T-cell (primary cell): ENCODE data around the gene LDLRAD4. TPM values are rescaled to one million over a fixed set of nuclear protein-coding genes. Genes with fewer than 3 reads are reported as not detected.

Experiments used
- ATAC-seq, 4 experiments: fragments of 200-7000 bp in 3 of 4; fragments of 150-1000 bp in 1 of 4; cut with Tn5 transposase; replicated peaks in 1 of 4; 1 replicate in 3 of 4; 2 replicates in 1 of 4; pipeline ENCODE4 v1.10.0; 2021; ENCODE audit warnings: moderate library complexity in 3 of 4, mild to moderate bottlenecking in 2 of 4, moderate number of reproducible peaks in 1 of 4
- CTCF ChIA-PET, 2 donors: fragments of 300-600 bp; sonication (Branson Sonifier 250); formaldehyde crosslinking; loops; one replicate each; lab custom pipeline; 2022; ENCODE audit warnings: antibody characterized with exemption in 2 of 2; lab: Charles Lee
- POLR2A ChIA-PET, 2 donors: fragments of 300-600 bp; sonication (Branson Sonifier 250); formaldehyde crosslinking; loops; one replicate each; lab custom pipeline; 2022; ENCODE audit warnings: antibody characterized with exemption in 2 of 2; lab: Charles Lee
- DNase-seq, 35 experiments: peaks; one replicate each; pipeline versions ENCODE4 v3.0.0 to v3.0.0-alpha.2; 2013 to 2023
- H3K27ac ChIP-seq: one replicate; pipeline ENCODE4 v1.5.1; 2013; ENCODE audit warnings: low read length
- H3K27me3 ChIP-seq, 2 experiments: replicated peaks in 1 of 2; 1 replicate in 1 of 2; 2 replicates in 1 of 2; pipeline versions ENCODE4 v1.6.1 to v1.7.0; 2013; ENCODE audit warnings: low read length in 1 of 2, mixed read lengths in 1 of 2; ENCODE audit not compliant: control insufficient read depth in 2 of 2, insufficient read depth in 2 of 2; ENCODE audit errors: extremely low read depth in 1 of 2
- H3K36me3 ChIP-seq, 2 donors: 1 replicate in 1 of 2; 2 replicates in 1 of 2; pipeline versions ENCODE4 v1.6.1 to v1.7.0; 2013; ENCODE audit warnings: low read length in 1 of 2; ENCODE audit not compliant: control insufficient read depth in 2 of 2, insufficient read depth in 1 of 2; ENCODE audit errors: extremely low read depth in 1 of 2
- H3K4me1 ChIP-seq, 2 experiments: 1 replicate in 1 of 2; 2 replicates in 1 of 2; pipeline versions ENCODE4 v1.6.1 to v1.7.0; 2013; ENCODE audit warnings: low read length in 2 of 2, mixed read lengths in 1 of 2; ENCODE audit not compliant: insufficient read depth in 2 of 2, control insufficient read depth in 1 of 2; ENCODE audit errors: extremely low read depth in 1 of 2
- H3K4me3 ChIP-seq, 2 donors: 1 replicate in 1 of 2; 2 replicates in 1 of 2; pipeline versions ENCODE4 v1.5.1 to v1.7.0; 2013; ENCODE audit warnings: mild to moderate bottlenecking in 2 of 2, low read length in 1 of 2, moderate library complexity in 1 of 2; ENCODE audit not compliant: control insufficient read depth in 1 of 2; ENCODE audit errors: extremely low read depth in 1 of 2
- H3K9me3 ChIP-seq: 2 replicates; pipeline ENCODE4 v1.7.0; 2013
- H3K27ac Mint-ChIP-seq, 2 donors: one replicate each; pipeline ENCODE4 v1.8.0; 2020 to 2021; ENCODE audit warnings: mild to moderate bottlenecking in 2 of 2, mixed read lengths in 2 of 2
- H3K27me3 Mint-ChIP-seq, 2 donors: one replicate each; pipeline ENCODE4 v1.8.0; 2021 to 2022; ENCODE audit warnings: mixed read lengths in 2 of 2
- H3K36me3 Mint-ChIP-seq: one replicate; pipeline ENCODE4 v1.8.0; 2021; ENCODE audit warnings: mixed read lengths
- H3K4me1 Mint-ChIP-seq, 3 donors: one replicate each; pipeline ENCODE4 v1.8.0; 2020 to 2022; ENCODE audit warnings: mixed read lengths in 3 of 3, mild to moderate bottlenecking in 1 of 3
- H3K4me3 Mint-ChIP-seq, 3 donors: one replicate each; pipeline ENCODE4 v1.8.0; 2020 to 2022; ENCODE audit warnings: mild to moderate bottlenecking in 3 of 3, mixed read lengths in 3 of 3, moderate library complexity in 3 of 3
- H3K9me3 Mint-ChIP-seq, 3 donors: one replicate each; pipeline ENCODE4 v1.8.0; 2020 to 2022; ENCODE audit warnings: mixed read lengths in 3 of 3
- WGBS: methylation state at CpG from one replicate; pipeline ENCODE4 v1.1.5; 2013; ENCODE audit warnings: missing lambda C conversion rate; ENCODE audit not compliant: insufficient coverage; 5-methylcytosine and 5-hydroxymethylcytosine counted together
- total RNA-seq, 35 experiments: library from RNA in 6 of 35; stranded (reverse) in 6 of 35; fragments of 120-200 nt in 1 of 35; gene quantifications; one replicate each; pipeline versions ENCODE4 v1.2.1 to v1.2.4 and lab custom pipeline; 2013 to 2026

LDLRAD4 gene
- total RNA-seq, 5 donors from 2014 or later (not counting 1 experiment from before 2014, with no cell fraction given) = 57.6 to 80.8 (median 72.4) TPM

GRCh38 chr18:13233787-13234783 is 15.5 kb downstream of the LDLRAD4 start:
- no peaks in the 10 kb centered on the region for H3K36me3 ChIP-seq
- no peak overlapping the region for H3K4me3 ChIP-seq
- Mint-ChIP-seq H3K27me3 (no peaks in the 10 kb centered on the region), H3K36me3 (no peaks in the 10 kb centered on the region), H3K4me3 (no peak overlapping the region), H3K4me1 (peaks cover 0 to 10% (median 0%) of the 10 kb centered on the region in 3 donors), H3K27ac (no peak overlapping the region), H3K9me3 (no peaks in the 10 kb centered on the region)
- POLR2A ChIA-PET = no interaction called here
- peaks cover 0 to 2% of the 10 kb centered on the region in 2 experiments for H3K27me3 ChIP-seq
- DNase-seq (no peak), ATAC-seq (no peak)
- no peaks in the 10 kb centered on the region for H3K9me3 ChIP-seq
- 93% methylated on average over 19 of the region's 23 CpGs for WGBS
- H3K27ac ChIP-seq = no peak overlapping the region
- CTCF ChIA-PET = no interaction called here
- H3K4me1 ChIP-seq = peaks cover 0 to 1% of the 10 kb centered on the region in 2 experiments

GRCh38 chr18:13235421-13235831 is 16.9 kb downstream of the LDLRAD4 start:
- H3K36me3 ChIP-seq = no peaks in the 10 kb centered on the region
- H3K9me3 ChIP-seq = no peaks in the 10 kb centered on the region
- Mint-ChIP-seq H3K27ac (no peak overlapping the region), H3K4me3 (no peak overlapping the region), H3K4me1 (peaks cover 0 to 5% (median 0%) of the 10 kb centered on the region in 3 donors), H3K36me3 (no peaks in the 10 kb centered on the region), H3K27me3 (no peaks in the 10 kb centered on the region), H3K9me3 (no peaks in the 10 kb centered on the region)
- no peaks in the 10 kb centered on the region for H3K4me1 ChIP-seq
- WGBS = 96% methylated on average over 3 of the region's 6 CpGs
- POLR2A ChIA-PET = no interaction called here
- no peak for DNase-seq
- no peak for ATAC-seq
- CTCF ChIA-PET = no interaction called here
- no peak overlapping the region for H3K27ac ChIP-seq
- peaks cover 0 to 2% of the 10 kb centered on the region in 2 experiments for H3K27me3 ChIP-seq
- H3K4me3 ChIP-seq = no peak overlapping the region

GRCh38 chr18:13235981-13236380 is 17.4 kb downstream of the LDLRAD4 start:
- no peak overlapping the region for H3K27ac Mint-ChIP-seq

GRCh38 chr18:13236411-13236810 is 17.9 kb downstream of the LDLRAD4 start:
- CTCF ChIA-PET = no interaction called here
- H3K4me3 ChIP-seq = no peak overlapping the region
- H3K9me3 ChIP-seq = no peaks in the 10 kb centered on the region
- WGBS = 82% methylated on average over 3 of the region's 9 CpGs
- POLR2A ChIA-PET = no interaction called here
- H3K4me1 ChIP-seq = no peaks in the 10 kb centered on the region
- ATAC-seq (no peak), DNase-seq (no peak)
- peaks cover 0 to 2% of the 10 kb centered on the region in 2 experiments for H3K27me3 ChIP-seq
- H3K9me3 Mint-ChIP-seq = no peaks in the 10 kb centered on the region
- no peaks in the 10 kb centered on the region for H3K36me3 ChIP-seq
- no peaks in the 10 kb centered on the region for H3K4me1 Mint-ChIP-seq
- H3K27me3 Mint-ChIP-seq = no peaks in the 10 kb centered on the region
- no peak overlapping the region for H3K27ac ChIP-seq
- no peak overlapping the region for H3K27ac Mint-ChIP-seq
- H3K36me3 Mint-ChIP-seq = no peaks in the 10 kb centered on the region
- H3K4me3 Mint-ChIP-seq = no peak overlapping the region

More at GRCh38 chr18:13235981-13236380, 17.4 kb downstream of the LDLRAD4 start:
- 50% methylated on average over 2 of the region's 8 CpGs for WGBS
- H3K4me1 Mint-ChIP-seq = peaks cover 0 to 2% (median 0%) of the 10 kb centered on the region in 3 donors
- no peaks in the 10 kb centered on the region for H3K36me3 Mint-ChIP-seq
- ATAC-seq = no peak
- H3K27ac ChIP-seq = no peak overlapping the region
- ChIA-PET POLR2A (no interaction called here), CTCF (no interaction called here)
- H3K4me3 Mint-ChIP-seq = no peak overlapping the region
- peaks cover 0 to 2% of the 10 kb centered on the region in 2 experiments for H3K27me3 ChIP-seq
- no peaks in the 10 kb centered on the region for H3K9me3 ChIP-seq
- H3K27me3 Mint-ChIP-seq = no peaks in the 10 kb centered on the region
- no peaks in the 10 kb centered on the region for H3K4me1 ChIP-seq
- H3K9me3 Mint-ChIP-seq = no peaks in the 10 kb centered on the region
- H3K36me3 ChIP-seq = no peaks in the 10 kb centered on the region
- no peak overlapping the region for H3K4me3 ChIP-seq
- DNase-seq = no peak

GRCh38 chr18:13237073-13237472 is 18.5 kb downstream of the LDLRAD4 start:
- peaks cover 0 to 2% of the 10 kb centered on the region in 2 experiments for H3K27me3 ChIP-seq
- WGBS = 83% methylated on average over 6 of the region's 7 CpGs
- H3K4me1 Mint-ChIP-seq = no peaks in the 10 kb centered on the region
- H3K9me3 ChIP-seq = no peaks in the 10 kb centered on the region
- H3K27me3 Mint-ChIP-seq = no peaks in the 10 kb centered on the region
- no peaks in the 10 kb centered on the region for H3K4me1 ChIP-seq
- no peak overlapping the region for H3K27ac ChIP-seq
- no peak overlapping the region for H3K4me3 Mint-ChIP-seq
- ATAC-seq (no peak), DNase-seq (no peak)
- H3K9me3 Mint-ChIP-seq = no peaks in the 10 kb centered on the region
- H3K4me3 ChIP-seq = no peak overlapping the region
- ChIA-PET POLR2A (no interaction called here), CTCF (no interaction called here)
- no peaks in the 10 kb centered on the region for H3K36me3 Mint-ChIP-seq
- peaks cover 0 to 5% of the 10 kb centered on the region in 2 donors for H3K36me3 ChIP-seq
- no peak overlapping the region for H3K27ac Mint-ChIP-seq

DNA sequence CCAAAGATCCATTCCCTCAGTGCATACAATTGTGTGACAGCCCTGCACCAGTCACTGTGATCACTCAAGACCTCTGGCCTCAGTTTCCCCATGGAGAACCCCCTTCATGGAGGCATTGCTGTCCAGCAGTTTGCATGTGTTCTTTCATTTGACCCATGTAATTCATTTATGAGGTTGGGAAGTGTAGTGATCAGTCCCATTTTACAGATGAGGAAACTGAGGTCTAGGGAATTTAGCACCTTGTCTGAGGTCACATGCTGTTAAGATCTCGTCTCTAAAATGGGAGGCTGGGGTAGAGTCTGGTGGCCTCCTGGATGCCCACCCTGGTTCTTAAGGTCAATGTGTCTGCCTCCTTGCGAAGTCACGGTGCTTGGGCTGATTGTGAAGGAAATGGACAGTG is 19.1 kb downstream of the LDLRAD4 start:
- POLR2A ChIA-PET = no interaction called here
- Histone ChIP-seq H3K27me3 (peaks cover 0 to 2% of the 10 kb centered on the region in 2 experiments), H3K27ac (no peak overlapping the region), H3K4me3 (no peak overlapping the region), H3K9me3 (no peaks in the 10 kb centered on the region), H3K36me3 (peaks cover 0 to 5% of the 10 kb centered on the region in 2 donors), H3K4me1 (no peaks in the 10 kb centered on the region)
- H3K36me3 Mint-ChIP-seq = no peaks in the 10 kb centered on the region
- H3K27me3 Mint-ChIP-seq = no peaks in the 10 kb centered on the region
- CTCF ChIA-PET = no interaction called here
- no peak overlapping the region for H3K4me3 Mint-ChIP-seq
- no peak overlapping the region for H3K27ac Mint-ChIP-seq
- WGBS = 40% methylated on average over 1 of the region's 3 CpGs
- H3K9me3 Mint-ChIP-seq = no peaks in the 10 kb centered on the region
- no peaks in the 10 kb centered on the region for H3K4me1 Mint-ChIP-seq
- ATAC-seq = no peak
- DNase-seq = no peak
